SK-N-SH treated with all-trans-retinoic acid at 6 μM for 48 hours (cell line): ENCODE measurements around the gene KLLN.

Source experiments
- ARNTL ChIP-seq: fragments of 450-650 bp; formaldehyde crosslinking; IDR thresholded peaks from 2 replicates; pipeline ENCODE4 v1.5.0; 2020; ENCODE audit warnings: low read depth, mild to moderate bottlenecking, moderate library complexity, borderline replicate concordance
- CSRNP3 ChIP-seq: fragments of 250-450 bp; sonication (Bioruptor Pico); IDR thresholded peaks from 2 replicates; pipeline ENCODE4 v1.5.1; 2021; ENCODE audit warnings: mild to moderate bottlenecking, moderate library complexity
- ESRRG ChIP-seq: fragments of 250-450 bp; sonication (Bioruptor Pico); IDR thresholded peaks from 2 replicates; pipeline ENCODE4 v1.6.1; 2021; ENCODE audit warnings: mild to moderate bottlenecking
- GLIS3 ChIP-seq: fragments of 250-450 bp; sonication (Bioruptor Pico); IDR thresholded peaks from 2 replicates; pipeline ENCODE4 v1.5.0; 2020; ENCODE audit warnings: mild to moderate bottlenecking, moderate library complexity
- POU6F1 ChIP-seq: fragments of 250-450 bp; sonication (Bioruptor Pico); IDR thresholded peaks from 2 replicates; pipeline ENCODE4 v1.8.0; 2021; ENCODE audit warnings: low read depth, mild to moderate bottlenecking, moderate library complexity, borderline replicate concordance
- RARB ChIP-seq: fragments of 250-450 bp; sonication (Bioruptor Pico); IDR thresholded peaks from 2 replicates; pipeline ENCODE4 v1.8.0; 2021; ENCODE audit warnings: mild to moderate bottlenecking, moderate library complexity
- SNAI2 ChIP-seq: fragments of 250-450 bp; sonication (Bioruptor Pico); IDR thresholded peaks from 2 replicates; pipeline ENCODE4 v1.5.0; 2020; ENCODE audit warnings: mild to moderate bottlenecking, moderate library complexity
- TCF4 ChIP-seq: fragments of 250-450 bp; sonication (Bioruptor Pico); IDR thresholded peaks from 2 replicates; pipeline ENCODE4 v1.8.0; 2021; ENCODE audit warnings: mild to moderate bottlenecking, moderate library complexity, borderline replicate concordance
- TOX ChIP-seq: fragments of 250-450 bp; sonication (Bioruptor Pico); IDR thresholded peaks from 2 replicates; pipeline ENCODE4 v1.8.0; 2021; ENCODE audit warnings: mild to moderate bottlenecking, moderate library complexity, borderline replicate concordance
- ZC3H10 ChIP-seq: fragments of 250-450 bp; sonication (Bioruptor Pico); IDR thresholded peaks from 2 replicates; pipeline ENCODE4 v1.5.1; 2021; ENCODE audit warnings: mild to moderate bottlenecking, moderate library complexity
- ZFP3 ChIP-seq: fragments of 250-450 bp; sonication (Bioruptor Pico); IDR thresholded peaks from 2 replicates; pipeline ENCODE4 v1.5.0; 2020; ENCODE audit warnings: mild to moderate bottlenecking, moderate library complexity
- ZFP30 ChIP-seq: fragments of 450-650 bp; formaldehyde crosslinking; IDR thresholded peaks from 2 replicates; pipeline ENCODE4 v1.5.0; 2022; ENCODE audit warnings: mild to moderate bottlenecking, moderate library complexity
- ZNF70 ChIP-seq: fragments of 450-650 bp; formaldehyde crosslinking; IDR thresholded peaks from 2 replicates; pipeline ENCODE4 v1.5.0; 2020; ENCODE audit warnings: mild to moderate bottlenecking, moderate library complexity
- ZNF8 ChIP-seq: fragments of 450-650 bp; formaldehyde crosslinking; IDR thresholded peaks from 2 replicates; pipeline ENCODE4 v1.5.0; 2020; ENCODE audit warnings: mild to moderate bottlenecking, moderate library complexity

GRCh38 chr10:87845624-87845998, 17.7 kb downstream of the KLLN start:
- TF ChIP-seq ZNF70 (CRISPR knock-in tag): no peak
- TF ChIP-seq ZFP3 (CRISPR knock-in tag): no peak
- TF ChIP-seq ZFP30 (CRISPR knock-in tag): no peak
- TF ChIP-seq GLIS3: no peak
- TF ChIP-seq ARNTL: no peak
- no peak for TF ChIP-seq POU6F1 (CRISPR knock-in tag)
- TF ChIP-seq CSRNP3 (CRISPR knock-in tag): no peak
- TF ChIP-seq ZNF8 (CRISPR knock-in tag): no peak
- no peak for TF ChIP-seq TCF4
- no peak for TF ChIP-seq ESRRG (CRISPR knock-in tag)
- TF ChIP-seq RARB (CRISPR knock-in tag): no peak
- TF ChIP-seq SNAI2 (CRISPR knock-in tag): no peak
- TF ChIP-seq ZC3H10: no peak
- TF ChIP-seq TOX (CRISPR knock-in tag): no peak
